Pancreas (tissue), 10 donors: ENCODE measurements around the gene GPT2. TPM values are rescaled to one million over a fixed set of nuclear protein-coding genes. Genes with fewer than 3 reads are reported as not detected.
A peak's percentile ranks its signal among the peaks of the same experiment; 100 is the strongest.

Source experiments
- ATAC-seq, 4 donors: fragments of 200-7000 bp; cut with Tn5 transposase; one replicate each; pipeline versions ENCODE4 v1.8.0 to v1.9.1; 2020; ENCODE audit warnings: mild to moderate bottlenecking in 4 of 4, moderate library complexity in 4 of 4
- DNase-seq, 6 donors: peaks; one replicate each; pipeline ENCODE4 v3.0.0-alpha.2; 2020
- FAIRE-seq: peaks from 2 replicates; lab custom pipeline; 2012; peaks lifted over from hg19 to GRCh38; lab: Jason Lieb, UNC
- H3K27ac ChIP-seq, 4 donors: fragments of 200-600 bp; sonication (generic); 1 replicate in 3 of 4; 2 replicates in 1 of 4; pipeline versions ENCODE4 v1.5.0 to v1.8.0; 2020
- H3K27me3 ChIP-seq, 4 donors: fragments of 200-600 bp; one replicate each; pipeline ENCODE4 v1.8.0; 2021
- H3K36me3 ChIP-seq, 3 donors: fragments of 200-600 bp; sonication (generic) in 1 of 3; one replicate each; pipeline versions ENCODE4 v1.5.0 to v1.8.0; 2020 to 2021
- H3K4me1 ChIP-seq, 3 donors: fragments of 200-600 bp; one replicate each; pipeline ENCODE4 v1.8.0; 2021
- H3K4me3 ChIP-seq, 4 donors: fragments of 200-600 bp; sonication (generic) in 2 of 4; one replicate each; pipeline versions ENCODE4 v1.5.0 to v1.8.0; 2020 to 2021
- H3K9me3 ChIP-seq, 4 donors: fragments of 200-600 bp; one replicate each; pipeline ENCODE4 v1.8.0; 2021
- WGBS, 2 donors: extraction: QIAGEN DNeasy Blood & Tissue Kit; methylation state at CpG; one replicate each; pipeline ENCODE4 v1.1.7; 2013; 5-methylcytosine and 5-hydroxymethylcytosine counted together
- intact Hi-C, 3 donors: fragments of 100-400 bp; cut with DNase I; formaldehyde crosslinking; loops; one replicate each; pipeline versions ENCODE4 v1.11.1 to v1.14.2; 2022
- polyA plus RNA-seq, 2 donors: library from polyadenylated mRNA; stranded (reverse); fragments of 200-250 nt; gene quantifications; one replicate each; pipeline ENCODE4 v1.2.3, GENCODE V29; 2013
- total RNA-seq, 6 donors: library from RNA; stranded (reverse); fragmentation: NEBNext Ultra II Directional in 4 of 6; extraction: Animal tissue kit (Norgen Biotek cat#: 25700) in 4 of 6; gene quantifications; one replicate each; pipeline versions ENCODE4 v1.2.1 to v1.2.4, GENCODE V29; 2021 to 2023
- TF ChIP-seq, protein P1 (sequence below), 4 donors: fragments of 200-600 bp; sonication (generic) in 3 of 4; IDR thresholded peaks; one replicate each; pipeline versions ENCODE4 v1.5.0 to v1.8.0; 2021; ENCODE audit warnings: antibody characterized with exemption in 4 of 4
- donor health status: healthy with polysubstance abuse.
- donor health status: DM: no; HTN: no; CAD: no; lungs with moderate emphysema.
- donor health status: DM: no; HTN: no; CAD: no.
- donor health status: control.
- donor health status: control.
- donor health status: Bipolar disorder and iron deficiency.
- donor health status: DM: yes; HTN: yes; CAD: no.
- donor health status: DM: no; HTN: no; CAD: no.
- donor health status: DM: no; HTN: no; CAD: no.
- donor health status: DM: yes; HTN: yes; CAD: no.

The GPT2 gene
- total and polyA plus RNA-seq, 8 donors, result 29.7 to 122 (median 77.2) TPM

DNA sequence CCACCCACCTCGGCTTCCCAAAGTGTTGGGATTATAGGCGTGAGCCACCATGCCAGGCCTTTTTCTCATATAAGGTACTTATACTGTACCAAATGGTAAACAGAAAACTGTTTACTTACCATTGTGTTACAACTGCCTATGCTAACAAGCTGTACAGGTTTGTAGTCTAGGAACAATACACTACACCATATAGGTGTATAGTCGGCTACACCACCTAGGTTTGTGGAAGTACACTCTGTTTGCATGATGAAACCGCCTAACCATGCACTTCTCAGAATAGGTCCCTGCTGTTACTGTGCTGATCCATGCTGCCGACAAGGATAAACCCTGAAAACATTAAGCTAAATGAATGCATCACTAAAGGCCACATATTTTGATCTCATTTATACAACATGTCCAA is 70.4 kb downstream of the GPT2 start:
- Histone ChIP-seq H3K4me3 (no peak overlapping the region), H3K27me3 (no peaks in the 10 kb centered on the region), H3K27ac (no peak overlapping the region), H3K9me3 (no peaks in the 10 kb centered on the region), H3K36me3 (peaks cover 0 to 45% (median 8%) of the 10 kb centered on the region in 3 donors), H3K4me1 (no peaks in the 10 kb centered on the region)
- WGBS, 2 donors, result 88 to 92% methylated on average over 5 of the region's 5 CpGs
- DNase-seq (no peak), FAIRE-seq (no peak), ATAC-seq (no peak)
- intact Hi-C loops, result no loop called here
- TF ChIP-seq, protein P1, sequence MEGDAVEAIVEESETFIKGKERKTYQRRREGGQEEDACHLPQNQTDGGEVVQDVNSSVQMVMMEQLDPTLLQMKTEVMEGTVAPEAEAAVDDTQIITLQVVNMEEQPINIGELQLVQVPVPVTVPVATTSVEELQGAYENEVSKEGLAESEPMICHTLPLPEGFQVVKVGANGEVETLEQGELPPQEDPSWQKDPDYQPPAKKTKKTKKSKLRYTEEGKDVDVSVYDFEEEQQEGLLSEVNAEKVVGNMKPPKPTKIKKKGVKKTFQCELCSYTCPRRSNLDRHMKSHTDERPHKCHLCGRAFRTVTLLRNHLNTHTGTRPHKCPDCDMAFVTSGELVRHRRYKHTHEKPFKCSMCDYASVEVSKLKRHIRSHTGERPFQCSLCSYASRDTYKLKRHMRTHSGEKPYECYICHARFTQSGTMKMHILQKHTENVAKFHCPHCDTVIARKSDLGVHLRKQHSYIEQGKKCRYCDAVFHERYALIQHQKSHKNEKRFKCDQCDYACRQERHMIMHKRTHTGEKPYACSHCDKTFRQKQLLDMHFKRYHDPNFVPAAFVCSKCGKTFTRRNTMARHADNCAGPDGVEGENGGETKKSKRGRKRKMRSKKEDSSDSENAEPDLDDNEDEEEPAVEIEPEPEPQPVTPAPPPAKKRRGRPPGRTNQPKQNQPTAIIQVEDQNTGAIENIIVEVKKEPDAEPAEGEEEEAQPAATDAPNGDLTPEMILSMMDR (IDR thresholded peaks at IDR 0.05), result no peak

DNA sequence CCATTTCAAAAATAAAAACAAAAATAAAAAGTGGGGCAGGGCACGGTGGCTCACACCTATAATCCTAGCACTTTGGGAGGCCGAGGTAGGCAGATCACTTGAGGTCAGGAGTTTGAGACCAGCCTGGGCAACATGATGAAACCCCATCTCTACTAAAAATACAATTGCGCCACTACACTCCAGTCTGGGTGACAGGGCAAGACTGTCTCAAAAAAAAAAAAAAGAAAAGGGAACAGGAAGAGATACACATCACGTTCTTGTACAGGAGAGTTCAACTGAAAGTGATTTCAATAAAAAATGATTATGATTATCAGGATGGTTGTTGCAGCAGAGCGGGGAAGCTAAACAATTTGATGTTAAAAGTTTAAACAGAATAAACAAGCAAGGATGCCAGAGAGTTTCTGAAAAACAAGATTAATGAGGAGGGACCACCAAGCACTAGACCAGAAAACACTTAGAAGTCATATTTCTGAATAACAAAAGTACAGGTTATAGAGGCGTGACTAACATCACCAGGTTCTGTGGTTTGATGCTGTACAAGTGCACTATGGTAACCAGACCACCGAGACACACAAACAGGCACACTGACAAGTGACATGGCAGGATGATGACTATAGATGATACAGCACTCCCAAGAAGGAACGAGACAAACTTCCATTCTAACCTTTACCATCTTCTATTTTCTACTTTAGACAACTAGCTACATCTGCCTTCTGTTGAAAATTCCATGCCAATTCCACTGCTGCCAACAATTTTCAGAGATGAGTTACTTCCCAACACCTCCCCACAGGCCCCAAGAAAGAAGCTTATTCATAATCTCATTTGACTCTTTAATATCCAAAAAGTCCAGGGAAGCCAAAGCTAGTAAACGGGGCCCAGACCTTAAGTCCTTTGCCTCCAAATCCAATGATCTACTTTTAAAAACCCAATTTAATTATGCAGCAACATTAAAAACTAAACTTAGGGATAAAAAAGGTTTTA is 77.5 kb downstream of the GPT2 start:
- peaks cover 0 to 68% (median 29%) of the 10 kb centered on the region in 3 donors for H3K36me3 ChIP-seq
- intact Hi-C loops, result no loop called here
- no peak overlapping the region for H3K27ac ChIP-seq
- DNase-seq (no peak), ATAC-seq (peak in 1 of 4 donors; percentile 59), FAIRE-seq (no peak)
- no peaks in the 10 kb centered on the region for H3K27me3 ChIP-seq
- 78 to 83% methylated on average over 9 of the region's 9 CpGs for WGBS, 2 donors
- H3K9me3 ChIP-seq, result no peaks in the 10 kb centered on the region
- no peak overlapping the region for H3K4me3 ChIP-seq
- H3K4me1 ChIP-seq, result no peaks in the 10 kb centered on the region
- TF ChIP-seq, protein P1 (IDR thresholded peaks at IDR 0.05), result no peak

DNA sequence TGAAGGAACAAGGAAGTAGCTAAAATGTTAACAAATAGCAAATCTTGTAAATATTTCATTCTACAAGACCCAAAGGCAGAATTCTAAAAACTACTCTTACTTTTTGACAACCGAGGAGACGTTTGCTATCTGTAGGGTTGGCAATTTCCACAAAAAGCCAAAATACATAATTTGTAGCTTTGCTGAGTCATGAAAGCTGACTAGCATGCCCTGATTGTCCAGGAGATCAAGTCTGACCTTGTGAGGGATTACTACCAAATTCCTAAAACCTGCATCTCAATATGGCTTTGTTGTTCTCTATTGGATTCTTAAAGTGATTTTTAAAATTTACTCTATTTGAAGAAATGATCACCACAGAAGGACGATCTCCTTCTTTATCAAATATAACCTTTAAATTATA is 78.5 kb downstream of the GPT2 start:
- Histone ChIP-seq H3K4me3 (no peak overlapping the region), H3K36me3 (peaks cover 0 to 68% (median 39%) of the 10 kb centered on the region in 3 donors), H3K27me3 (no peaks in the 10 kb centered on the region), H3K9me3 (no peaks in the 10 kb centered on the region), H3K27ac (no peak overlapping the region), H3K4me1 (no peaks in the 10 kb centered on the region)
- DNase-seq (no peak), ATAC-seq (no peak), FAIRE-seq (no peak)
- TF ChIP-seq, protein P1 (IDR thresholded peaks at IDR 0.05), result no peak
- intact Hi-C loops, result no loop called here
- 66 to 73% methylated on average over 3 of the region's 3 CpGs for WGBS, 2 donors

DNA sequence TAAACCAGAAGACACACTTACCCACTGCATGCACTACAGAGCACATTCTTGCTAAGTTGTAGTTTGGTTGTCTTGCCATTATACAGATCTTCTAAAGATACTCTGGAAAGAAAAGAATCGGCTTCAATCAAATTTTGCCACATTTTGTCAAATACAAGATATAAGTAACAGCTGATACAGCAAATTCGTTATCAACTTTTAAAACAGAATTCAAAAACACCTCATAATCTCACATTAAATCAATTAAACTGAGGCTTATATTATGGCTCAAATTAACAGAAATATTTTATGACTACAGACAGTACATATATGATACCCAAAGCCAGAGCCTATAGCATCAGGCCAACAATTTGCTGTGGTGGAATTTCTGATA is 83.9 kb downstream of the GPT2 start:
- peaks cover 0 to 65% (median 37%) of the 10 kb centered on the region in 3 donors for H3K36me3 ChIP-seq
- no peaks in the 10 kb centered on the region for H3K9me3 ChIP-seq
- H3K27me3 ChIP-seq, result no peaks in the 10 kb centered on the region
- TF ChIP-seq, protein P1 (IDR thresholded peaks at IDR 0.05), result no peak
- DNase-seq, result no peak
- H3K4me3 ChIP-seq, result no peak overlapping the region
- H3K27ac ChIP-seq, result no peak overlapping the region
- intact Hi-C loops, result no loop called here
- FAIRE-seq, result no peak
- peaks cover 5 to 18% (median 9%) of the 10 kb centered on the region in 3 donors for H3K4me1 ChIP-seq
- no peak for ATAC-seq
- 78 to 93% methylated on average over 2 of the region's 2 CpGs for WGBS, 2 donors

DNA sequence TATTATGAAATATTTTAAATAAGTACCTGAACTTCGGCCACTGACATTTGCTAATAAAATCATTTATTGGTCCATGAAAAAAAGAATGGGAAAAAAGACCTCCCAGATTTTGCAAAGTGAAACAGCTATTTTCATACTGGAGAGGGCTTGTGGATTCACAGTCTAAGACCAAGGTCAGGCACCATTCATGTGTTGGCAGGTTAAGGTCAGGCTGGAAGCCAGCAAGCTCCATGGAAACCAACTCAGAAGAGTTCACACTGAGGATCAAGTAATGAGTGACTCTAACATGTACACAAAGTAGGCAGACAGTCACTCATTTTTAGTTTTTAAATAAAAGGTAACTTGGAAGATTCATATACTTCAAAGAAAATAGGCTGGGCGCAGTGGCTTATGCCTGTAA is 85.9 kb downstream of the GPT2 start:
- Histone ChIP-seq H3K9me3 (no peaks in the 10 kb centered on the region), H3K36me3 (peaks cover 0 to 47% (median 25%) of the 10 kb centered on the region in 3 donors), H3K4me3 (no peak overlapping the region), H3K27me3 (no peaks in the 10 kb centered on the region), H3K4me1 (peaks cover 9 to 26% (median 11%) of the 10 kb centered on the region in 3 donors), H3K27ac (no peak overlapping the region)
- intact Hi-C loops, result no loop called here
- TF ChIP-seq, protein P1 (IDR thresholded peaks at IDR 0.05), result no peak
- DNase-seq (peak in 4 of 6 donors; percentile 43 to 59 (median 50)), ATAC-seq (peak in 2 of 4 donors; percentile 44 to 45), FAIRE-seq (no peak)
- 65 to 73% methylated on average over 2 of the region's 2 CpGs for WGBS, 2 donors
